Measurements from ENCODE around the gene OR1D2.
"Not testable (repeated sequence)": the region's sequence is repeated elsewhere in the genome, so short reads cannot be mapped to it uniquely, and the experiment has no call there.

DNA sequence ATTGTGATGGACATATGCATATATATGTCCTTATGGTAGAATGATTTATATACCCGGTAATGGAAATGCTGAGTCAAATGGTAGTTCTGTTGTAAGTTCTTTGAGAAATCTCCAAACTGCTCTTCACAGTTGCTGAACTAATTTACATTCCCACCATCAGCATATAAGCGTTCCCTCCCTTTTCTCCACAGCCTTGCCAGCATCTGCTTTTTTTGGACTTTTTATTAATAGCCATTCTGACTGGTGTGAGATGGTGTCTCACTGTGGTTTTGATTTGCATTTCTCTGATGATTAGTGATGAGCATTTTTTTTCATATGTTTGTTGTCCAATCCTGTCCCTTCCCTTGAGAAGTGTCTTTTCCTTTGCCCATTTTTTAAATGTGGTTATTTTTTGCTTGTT is 49.4 kb downstream of the OR1D2 start:
- TF ChIP-seq, protein P1, sequence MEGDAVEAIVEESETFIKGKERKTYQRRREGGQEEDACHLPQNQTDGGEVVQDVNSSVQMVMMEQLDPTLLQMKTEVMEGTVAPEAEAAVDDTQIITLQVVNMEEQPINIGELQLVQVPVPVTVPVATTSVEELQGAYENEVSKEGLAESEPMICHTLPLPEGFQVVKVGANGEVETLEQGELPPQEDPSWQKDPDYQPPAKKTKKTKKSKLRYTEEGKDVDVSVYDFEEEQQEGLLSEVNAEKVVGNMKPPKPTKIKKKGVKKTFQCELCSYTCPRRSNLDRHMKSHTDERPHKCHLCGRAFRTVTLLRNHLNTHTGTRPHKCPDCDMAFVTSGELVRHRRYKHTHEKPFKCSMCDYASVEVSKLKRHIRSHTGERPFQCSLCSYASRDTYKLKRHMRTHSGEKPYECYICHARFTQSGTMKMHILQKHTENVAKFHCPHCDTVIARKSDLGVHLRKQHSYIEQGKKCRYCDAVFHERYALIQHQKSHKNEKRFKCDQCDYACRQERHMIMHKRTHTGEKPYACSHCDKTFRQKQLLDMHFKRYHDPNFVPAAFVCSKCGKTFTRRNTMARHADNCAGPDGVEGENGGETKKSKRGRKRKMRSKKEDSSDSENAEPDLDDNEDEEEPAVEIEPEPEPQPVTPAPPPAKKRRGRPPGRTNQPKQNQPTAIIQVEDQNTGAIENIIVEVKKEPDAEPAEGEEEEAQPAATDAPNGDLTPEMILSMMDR (conservative IDR thresholded peaks at IDR 0.05), result not testable (repeated sequence)
- not testable (repeated sequence) for TF ChIP-seq EZH2 (IDR thresholded peaks at IDR 0.05; ENCODE audit: low read depth)

Measured in PC-9 (cell line).